GM12878 (cell line): ENCODE results near the gene ENO2. TPM values are rescaled to one million over a fixed set of nuclear protein-coding genes. Genes with fewer than 3 reads are reported as not detected.

Experiments used
- ATAC-seq: fragments of 200-7000 bp; cut with Tn5 transposase; 3 replicates; pipeline ENCODE4 v1.9.1; 2020; ENCODE audit warnings: mild to moderate bottlenecking, moderate library complexity
- BruUV-seq: library from RNA; stranded (reverse); fragments of 400-500 nt; replicated peaks from 2 replicates; lab custom pipeline; 2021; lab: Mats Ljungman, UMichigan
- CTCF ChIA-PET: fragments of 300-600 bp; sonication (Branson Sonifier 250); formaldehyde crosslinking; extraction: SDS; loops from one replicate; lab custom pipeline; 2021; ENCODE audit warnings: inconsistent platforms; lab: Yijun Ruan, JAX
- POLR2A ChIA-PET: fragments of 350-600 bp; formaldehyde crosslinking; extraction: SDS; loops from one replicate; lab custom pipeline; 2021; ENCODE audit warnings: inconsistent platforms; lab: Charles Lee
- RAD21 ChIA-PET: fragments of 300-600 bp; sonication (Branson Sonifier 250); formaldehyde crosslinking; loops from one replicate; lab custom pipeline; 2023; ENCODE audit warnings: antibody characterized with exemption; ENCODE audit not compliant: unreplicated experiment; lab: Charles Lee
- SMC1A ChIA-PET: fragments of 300-600 bp; sonication (Branson Sonifier 250); formaldehyde crosslinking; loops from one replicate; lab custom pipeline; 2023; ENCODE audit not compliant: unreplicated experiment, uncharacterized antibody; lab: Charles Lee
- DNase-seq: peaks from one replicate; pipeline ENCODE4 v3.0.0-alpha.2; 2011; ENCODE audit warnings: low read depth, low spot score
- FAIRE-seq: peaks from 3 replicates; lab custom pipeline; 2011; peaks lifted over from hg19 to GRCh38; lab: Jason Lieb, UNC
- H2AFZ ChIP-seq: 2 replicates; pipeline ENCODE4 v1.6.0; 2011; ENCODE audit warnings: low read depth, low read length, control low read depth; ENCODE audit not compliant: control insufficient read depth
- H3K27ac ChIP-seq: 2 replicates; pipeline ENCODE4 v1.5.1; 2011; ENCODE audit warnings: control low read depth; ENCODE audit not compliant: control insufficient read depth, insufficient read depth
- H3K27me3 ChIP-seq, 2 experiments: replicated peaks in 1 of 2; 2 replicates each; pipeline versions ENCODE4 v1.6.0 to v1.6.1; 2011; ENCODE audit warnings: low read length in 1 of 2; ENCODE audit not compliant: control insufficient read depth in 2 of 2, insufficient read depth in 2 of 2
- H3K36me3 ChIP-seq, 2 experiments: 2 replicates each; pipeline ENCODE4 v1.5.1; 2011; ENCODE audit warnings: low read length in 1 of 2; ENCODE audit not compliant: control insufficient read depth in 2 of 2, insufficient read depth in 2 of 2
- H3K4me1 ChIP-seq: 2 replicates; pipeline ENCODE4 v1.6.1; 2011; ENCODE audit warnings: mild to moderate bottlenecking, low read length, moderate library complexity, mixed read lengths; ENCODE audit not compliant: control insufficient read depth, insufficient read depth
- H3K4me2 ChIP-seq: 2 replicates; pipeline ENCODE4 v1.6.0; 2011; ENCODE audit warnings: control low read depth; ENCODE audit not compliant: control insufficient read depth, insufficient read depth
- H3K4me3 ChIP-seq: fragments of 200-600 bp; sonication (generic); 2 replicates; pipeline ENCODE4 v1.5.1; 2016
- H3K79me2 ChIP-seq: 2 replicates; pipeline ENCODE4 v1.6.0; 2011; ENCODE audit warnings: low read length; ENCODE audit not compliant: control insufficient read depth, insufficient read depth
- H3K9ac ChIP-seq: 2 replicates; pipeline ENCODE4 v1.8.0; 2011; ENCODE audit warnings: low read length, control low read depth, mixed read lengths; ENCODE audit not compliant: control insufficient read depth, insufficient read depth
- H3K9me3 ChIP-seq: replicated peaks from 3 replicates; pipeline ENCODE4 v1.5.1; 2011; ENCODE audit warnings: mild to moderate bottlenecking, low read length; ENCODE audit not compliant: control insufficient read depth, insufficient read depth
- H4K20me1 ChIP-seq: 2 replicates; pipeline ENCODE4 v1.6.0; 2011; ENCODE audit not compliant: control insufficient read depth, insufficient read depth
- ASH2L ChIP-seq: fragments of 300-600, 200-600 bp; sonication (generic); IDR thresholded peaks from 2 replicates; pipeline ENCODE4 v1.6.1; 2017; ENCODE audit warnings: low read depth, mild to moderate bottlenecking, borderline replicate concordance
- ATF7 ChIP-seq: fragments of 450-650 bp; IDR thresholded peaks from 2 replicates; pipeline ENCODE4 v1.6.1; 2016; ENCODE audit warnings: low read depth, mild to moderate bottlenecking
- CHD1 ChIP-seq: IDR thresholded peaks from 2 replicates; pipeline ENCODE4 v1.6.1; 2012; ENCODE audit warnings: low read depth, low read length, improper control_type of control experiment
- CHD2 ChIP-seq: IDR thresholded peaks from 2 replicates; pipeline ENCODE4 v1.6.1; 2011; ENCODE audit warnings: low read depth, low read length, improper control_type of control experiment, borderline replicate concordance
- CTCF ChIP-seq, 3 experiments: IDR thresholded peaks in 2 of 3; conservative IDR thresholded peaks in 1 of 3; 2 replicates each; pipeline ENCODE4 v1.5.1; 2011; ENCODE audit warnings: low read depth in 3 of 3, low read length in 3 of 3, mild to moderate bottlenecking in 3 of 3, control low read depth in 2 of 3, moderate library complexity in 2 of 3, inconsistent platforms in 1 of 3, mixed read lengths in 1 of 3; ENCODE audit not compliant: control insufficient read depth in 2 of 3, insufficient read depth in 1 of 3; ENCODE audit errors: extremely low read depth in 1 of 3
- EED ChIP-seq: sonication (generic); IDR thresholded peaks from 2 replicates; pipeline ENCODE4 v1.6.1; 2016; ENCODE audit warnings: antibody characterized with exemption, low read depth
- ETV6 ChIP-seq, 2 experiments: fragments of 450-650 bp in 1 of 2; IDR thresholded peaks in 1 of 2; conservative IDR thresholded peaks in 1 of 2; 2 replicates each; pipeline ENCODE4 v1.6.1; 2014; ENCODE audit warnings: antibody characterized with exemption in 1 of 2, borderline replicate concordance in 1 of 2, low read depth in 1 of 2, mild to moderate bottlenecking in 1 of 2, moderate library complexity in 1 of 2
- FOS ChIP-seq: IDR thresholded peaks from 3 replicates; pipeline ENCODE4 v1.6.1; 2011; ENCODE audit warnings: borderline replicate concordance; ENCODE audit not compliant: insufficient read length; ENCODE audit errors: extremely low read depth
- HDAC2 ChIP-seq: fragments of 200-600 bp; sonication (generic); IDR thresholded peaks from 2 replicates; pipeline ENCODE4 v1.6.1; 2017
- JUND ChIP-seq: IDR thresholded peaks from 2 replicates; pipeline ENCODE4 v1.6.1; 2012; ENCODE audit warnings: low read depth, mild to moderate bottlenecking, low read length, improper control_type of control experiment, moderate library complexity
- KDM1A ChIP-seq: fragments of 200-600 bp; sonication (generic); IDR thresholded peaks from 2 replicates; pipeline ENCODE4 v1.6.1; 2016; ENCODE audit warnings: borderline replicate concordance
- LARP7 ChIP-seq: fragments of 450-650 bp; IDR thresholded peaks from 2 replicates; pipeline ENCODE4 v1.6.1; 2017; ENCODE audit warnings: mild to moderate bottlenecking
- RCOR1 ChIP-seq: conservative IDR thresholded peaks from 2 replicates; pipeline ENCODE4 v1.6.1; 2012; ENCODE audit warnings: low read depth, low read length, improper control_type of control experiment
- SREBF2 ChIP-seq: IDR thresholded peaks from 2 replicates; pipeline ENCODE4 v1.6.1; 2012; ENCODE audit warnings: mild to moderate bottlenecking, low read length
- STAT1 ChIP-seq: fragments of 450-650 bp; conservative IDR thresholded peaks from 2 replicates; pipeline ENCODE4 v1.6.1; 2014; ENCODE audit warnings: antibody characterized with exemption, mild to moderate bottlenecking
- TCF7 ChIP-seq: IDR thresholded peaks from 2 replicates; pipeline ENCODE4 v1.6.1; 2014; ENCODE audit warnings: antibody characterized with exemption, borderline replicate concordance
- YBX1 ChIP-seq: fragments of 450-650 bp; IDR thresholded peaks from 2 replicates; pipeline ENCODE4 v1.6.1; 2016; ENCODE audit warnings: antibody characterized with exemption
- ZBED1 ChIP-seq: IDR thresholded peaks from 2 replicates; pipeline ENCODE4 v1.6.1; 2016; ENCODE audit warnings: borderline replicate concordance
- ZBTB11 ChIP-seq: fragments of 450-650 bp; formaldehyde crosslinking; IDR thresholded peaks from 2 replicates; pipeline ENCODE4 v1.5.0; 2022; ENCODE audit warnings: mild to moderate bottlenecking, missing genetic modification characterization
- ZNF217 ChIP-seq: fragments of 450-650 bp; IDR thresholded peaks from 2 replicates; pipeline ENCODE4 v1.6.1; 2017; ENCODE audit warnings: antibody characterized with exemption, mild to moderate bottlenecking
- WGBS: methylation state at CpG from one replicate; pipeline ENCODE4 v1.1.6; 2016; ENCODE audit warnings: low lambda C conversion rate; ENCODE audit not compliant: insufficient replicate concordance, insufficient coverage; ENCODE audit errors: missing lambda C conversion rate; 5-methylcytosine and 5-hydroxymethylcytosine counted together
- in situ Hi-C: fragments of 300-500 bp; cut with MboI; formaldehyde crosslinking; loops from 9 replicates; pipeline ENCODE4 v1.14.3; 2018; ENCODE audit warnings: mixed read lengths
- intact Hi-C: fragments of 100-400 bp; cut with micrococcal nuclease; formaldehyde crosslinking; loops from one replicate; pipeline ENCODE4 v1.14.2; 2022; ENCODE audit not compliant: unreplicated experiment
- polyA plus RNA-seq, 11 experiments: library from polyadenylated mRNA; depleted of rRNA in 4 of 11; unstranded in 6 of 11; stranded (reverse) in 5 of 11; fragments of >200 nt; fragmentation: Nextera tagmentation in 4 of 11; fragmentation: Illumina TruSeq in 1 of 11; extraction: Ambion mirVana in 4 of 11; extraction: Trizol in 1 of 11; gene quantifications; 1 replicate in 1 of 11; 2 replicates in 10 of 11; pipeline versions ENCODE4 v1.2.1 to v1.2.3, GENCODE V29; 2011 to 2016; ENCODE audit warnings: inconsistent platforms in 2 of 11, missing spikeins in 2 of 11, low read depth in 1 of 11
- total RNA-seq, 4 experiments: library from RNA; depleted of rRNA in 3 of 4; stranded (reverse); fragments of >200 nt in 3 of 4; fragmentation: Illumina TruSeq in 1 of 4; extraction: Trizol in 1 of 4; gene quantifications; 2 replicates each; pipeline versions ENCODE4 v1.2.1 to v1.2.3, GENCODE V29; 2013 to 2021

Gene ENO2
- total and polyA plus RNA-seq, 10 of the 15 experiments (the other 5 are each of a cell fraction or from before 2014, with no cell fraction given), result 24.8 to 196 (median 43.1) TPM

GRCh38 chr12:6905414-6906040 is 8.9 kb upstream of the ENO2 start:
- in situ Hi-C loops, result no loop called here
- WGBS, result 53% methylated on average over 5 of the region's 5 CpGs
- Histone ChIP-seq H2AFZ (no peak overlapping the region), H3K9me3 (no peaks in the 10 kb centered on the region), H3K27ac (no peak overlapping the region), H3K36me3 (no peaks in the 10 kb centered on the region), H3K4me3 (peak overlapping the region; percentile 93), H3K9ac (no peak overlapping the region), H3K4me2 (peak overlapping the region; percentile 83; the same call in 1 of the 2 replicates), H4K20me1 (no peaks in the 10 kb centered on the region), H3K79me2 (no peaks in the 10 kb centered on the region), H3K27me3 (no peaks in the 10 kb centered on the region), H3K4me1 (0 out of 2 replicates have a peak, but pooled peaks cover 3% of the 10 kb centered on the region)
- TF ChIP-seq LARP7 (no peak), STAT1 (no peak), SREBF2 (no peak), JUND (no peak), EED (no peak), ETV6 (conservative IDR thresholded peaks at IDR 0.05 in 1 of 2, IDR thresholded peaks at IDR 0.05 in 1 of 2; ENCODE audit: borderline replicate concordance in 1 of 2, low read depth in 1 of 2) (no peak), ZBTB11 (no peak), CHD1 (no peak), KDM1A (no peak), CHD2 (no peak), YBX1 (no peak), CTCF (IDR thresholded peaks at IDR 0.05 in 2 of 3, conservative IDR thresholded peaks at IDR 0.05 in 1 of 3; ENCODE audit: control insufficient read depth in 2 of 3, extremely low read depth in 1 of 3, insufficient read depth in 1 of 3, low read depth in 3 of 3, low read length in 3 of 3) (no peak), ZBED1 (no peak), RCOR1 (no peak), ATF7 (no peak), ASH2L (no peak), TCF7 (no peak), FOS (no peak), ZNF217 (no peak), HDAC2 (no peak)
- no peak for ATAC-seq
- POLR2A ChIA-PET, result interaction anchor here (0.8 to 4.3 kb wide), 9 partner anchors 9 to 54 kb away, joined by 3 to 18 read pairs (median 4); partner anchors contain the start of genes C12orf57, CDCA3, ENO2 and RNU7-1
- SMC1A ChIA-PET, result interaction anchor here (0.7 to 1.5 kb wide), 4 partner anchors 8 to 208 kb away, joined by 3 read pairs; no protein-coding TSS in a partner anchor
- CTCF ChIA-PET, result interaction anchor here (0.7 to 4.5 kb wide), 5 partner anchors 11 to 36 kb away, joined by 3 to 21 read pairs (median 10); partner anchors contain the start of gene SPSB2
- no peak for DNase-seq
- RAD21 ChIA-PET, result interaction anchor here (1.8 kb wide), 1 partner anchor 33 kb away, joined by 7 read pairs; the partner anchor contains the start of gene SPSB2
- intact Hi-C loops, result no loop called here
- no TSS peak for BruUV-seq
- FAIRE-seq, result no peak
